NCI-H1092 treated with DMSO at 0.1 percent for 48 hours (cell line): ENCODE measurements around the gene ZMIZ2.
"Not testable (repeated sequence)": the region's sequence is repeated elsewhere in the genome, so short reads cannot be mapped to it uniquely, and the experiment has no call there.

Source experiments
- DNase-seq: peaks from one replicate; lab custom pipeline; 2025; lab: John Stamatoyannopoulos, UW

The ZMIZ2 gene

DNA sequence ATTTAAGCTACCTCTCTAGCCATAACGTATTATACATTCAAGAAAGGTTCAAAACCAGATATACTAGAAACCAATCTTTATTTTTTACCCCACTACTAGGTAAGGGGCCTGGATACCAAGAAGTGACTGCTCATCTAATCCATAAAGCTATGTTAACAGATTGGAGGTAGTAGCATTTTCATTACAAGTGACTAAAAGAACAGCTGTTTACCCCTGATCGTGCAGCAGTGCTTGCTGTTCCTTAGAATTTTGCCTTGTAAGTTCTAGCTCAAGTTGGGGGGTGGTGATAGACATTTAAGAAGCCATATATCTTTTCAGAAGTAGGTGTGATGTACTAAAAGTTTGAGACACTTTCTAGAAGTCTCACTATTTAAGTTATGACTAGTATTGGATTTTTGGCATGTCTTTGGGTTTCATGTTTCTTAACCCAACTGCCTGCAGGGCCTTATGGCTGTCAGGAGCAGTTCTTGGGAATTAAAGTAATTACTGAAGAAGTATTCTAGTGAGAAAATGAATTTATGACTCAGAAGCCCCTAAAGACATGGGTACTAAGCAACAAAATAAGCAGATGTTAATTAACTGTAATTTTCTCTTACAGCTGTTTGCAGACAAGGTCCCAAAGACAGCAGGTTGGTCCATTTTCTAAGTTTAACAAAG lies 50.1 kb downstream of the ZMIZ2 start:
- no peak for DNase-seq

DNA sequence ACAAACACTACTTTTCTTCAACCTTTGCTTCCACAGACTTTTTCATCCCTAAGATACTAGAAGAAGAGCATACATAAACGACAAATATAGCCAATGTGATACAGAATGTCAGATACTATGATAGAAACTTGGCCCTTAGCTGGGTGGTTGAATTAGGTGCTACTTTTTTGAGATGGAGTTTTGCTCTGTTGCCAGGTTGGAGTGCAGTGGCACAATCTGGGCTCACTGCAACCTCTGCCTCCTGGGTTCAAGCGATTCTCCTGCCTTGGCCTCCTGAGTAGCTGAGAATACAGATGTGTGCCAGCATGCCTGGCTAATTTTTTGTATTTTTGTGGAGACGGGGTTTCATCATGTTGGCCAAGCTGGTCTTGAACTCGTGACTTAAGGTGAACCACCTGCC lies 51.3 kb downstream of the ZMIZ2 start:
- DNase-seq = no peak

DNA sequence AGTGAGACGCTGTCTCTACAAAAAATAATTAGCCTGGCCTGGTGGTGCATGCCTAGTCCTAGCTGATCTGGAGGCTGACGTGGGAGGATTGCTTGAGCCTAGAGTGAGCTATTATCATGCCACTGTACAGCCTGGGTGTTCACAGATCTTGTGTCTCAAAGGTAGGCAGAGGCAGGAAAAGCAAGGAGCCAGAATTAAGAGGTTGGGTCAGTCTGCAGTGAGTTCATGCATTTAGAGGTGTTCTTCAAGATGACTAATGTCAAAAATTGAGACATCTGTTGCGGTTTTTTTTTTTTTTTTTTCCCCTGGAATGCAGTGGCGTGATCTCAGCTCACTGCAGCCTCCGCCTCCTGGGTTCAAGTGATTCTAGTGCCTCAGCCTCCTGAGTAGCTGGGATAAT lies 53.2 kb downstream of the ZMIZ2 start:
- DNase-seq = no peak

DNA sequence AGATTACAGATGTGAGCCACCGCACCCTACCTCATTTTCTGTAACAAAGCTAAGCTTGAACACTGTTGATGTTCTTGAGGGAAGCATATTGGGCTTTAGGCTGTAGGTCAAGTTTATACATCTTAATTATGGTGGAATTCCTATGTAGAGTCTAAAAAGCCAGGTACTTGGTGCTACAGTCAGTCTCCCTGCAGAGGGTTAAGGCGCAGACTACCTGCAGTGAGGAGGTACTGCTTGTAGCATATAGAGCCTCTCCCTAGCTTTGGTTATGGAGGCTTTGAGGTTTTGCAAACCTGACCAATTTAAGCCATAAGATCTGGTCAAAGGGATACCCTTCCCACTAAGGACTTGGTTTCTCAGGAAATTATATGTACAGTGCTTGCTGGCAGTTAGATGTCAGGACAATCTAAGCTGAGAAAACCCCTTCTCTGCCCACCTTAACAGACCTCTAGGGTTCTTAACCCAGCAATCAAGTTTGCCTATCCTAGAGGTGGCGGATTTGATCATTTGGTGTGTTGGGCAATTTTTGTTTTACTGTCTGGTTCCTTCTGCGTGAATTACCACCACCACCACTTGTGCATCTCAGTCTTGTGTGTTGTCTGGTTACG lies 53.9 kb downstream of the ZMIZ2 start:
- no peak for DNase-seq

DNA sequence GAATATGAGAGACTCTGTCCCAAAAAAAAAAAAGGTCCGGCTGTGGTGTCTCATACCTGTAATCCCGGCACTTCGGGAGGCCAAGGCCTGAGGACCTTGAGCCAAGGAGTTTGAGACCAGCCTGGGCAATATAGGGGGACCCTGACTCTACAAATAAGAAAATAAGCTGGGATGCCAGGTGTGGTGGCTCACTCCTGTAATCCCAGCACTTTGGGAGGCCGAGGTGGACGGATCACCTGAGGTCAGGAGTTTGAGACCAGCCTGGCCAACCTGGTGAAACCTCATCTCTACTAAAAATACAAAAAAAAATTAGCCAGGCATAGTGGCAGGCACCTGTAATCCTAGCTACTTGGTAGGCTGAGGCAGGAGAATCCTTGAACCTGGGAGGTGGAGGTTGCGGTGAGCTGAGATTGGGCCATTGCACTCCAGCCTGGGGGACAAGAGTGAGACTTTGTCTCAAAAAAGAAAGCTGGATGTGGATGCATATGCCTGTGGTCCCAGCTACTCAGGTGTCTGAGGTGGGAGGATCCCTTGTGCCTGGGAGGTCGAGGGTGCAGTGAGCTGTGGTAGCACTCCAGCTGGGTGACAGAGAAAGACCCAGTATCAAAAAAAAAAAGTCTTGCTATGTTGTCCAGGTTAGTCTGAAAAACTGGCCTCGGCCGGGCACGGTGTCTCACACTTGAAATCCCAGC lies 55.3 kb downstream of the ZMIZ2 start:
- DNase-seq = not testable (repeated sequence)

DNA sequence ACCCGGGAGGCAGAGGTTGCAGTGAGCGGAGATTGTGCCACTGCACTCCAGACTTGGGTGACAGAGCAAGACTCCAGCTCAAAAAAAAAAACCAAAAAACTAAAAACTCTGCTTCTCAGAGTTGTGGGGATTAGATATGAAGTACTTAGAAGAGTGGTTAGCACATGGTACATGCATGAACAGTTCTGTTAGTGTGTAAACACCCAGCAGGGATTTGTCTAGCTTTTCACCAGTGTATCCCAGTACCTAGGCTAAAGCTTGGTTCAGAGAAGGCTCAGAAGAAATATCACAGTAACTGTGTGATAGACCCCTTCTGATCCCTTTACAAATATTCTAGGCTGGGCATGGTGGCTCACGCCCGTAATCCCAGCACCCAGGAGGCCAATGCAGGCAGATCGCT lies 57.3 kb downstream of the ZMIZ2 start:
- no peak for DNase-seq

DNA sequence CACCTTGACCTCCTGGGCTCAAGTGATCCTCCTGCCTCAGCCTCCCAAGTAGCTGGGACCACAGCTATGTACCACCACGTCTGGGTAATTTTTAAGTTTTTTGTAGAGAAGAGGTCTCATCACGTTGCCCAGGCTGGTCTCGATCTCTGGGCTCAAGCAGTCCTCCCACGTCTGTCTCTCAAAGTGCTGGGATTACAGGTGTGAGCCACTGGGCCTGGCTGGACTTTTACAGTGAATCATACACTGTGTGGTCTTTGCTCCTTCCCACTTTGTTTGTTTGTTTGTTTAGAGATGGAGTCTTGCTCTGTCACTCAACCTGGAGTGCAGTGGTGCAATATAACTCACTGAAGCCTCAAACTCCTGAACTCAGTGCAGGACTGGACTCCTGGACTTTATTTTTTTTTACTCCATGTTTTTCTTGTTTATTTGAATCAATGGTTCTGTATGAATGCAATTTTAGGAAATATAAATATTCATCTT lies 60.3 kb downstream of the ZMIZ2 start:
- DNase-seq = no peak

DNA sequence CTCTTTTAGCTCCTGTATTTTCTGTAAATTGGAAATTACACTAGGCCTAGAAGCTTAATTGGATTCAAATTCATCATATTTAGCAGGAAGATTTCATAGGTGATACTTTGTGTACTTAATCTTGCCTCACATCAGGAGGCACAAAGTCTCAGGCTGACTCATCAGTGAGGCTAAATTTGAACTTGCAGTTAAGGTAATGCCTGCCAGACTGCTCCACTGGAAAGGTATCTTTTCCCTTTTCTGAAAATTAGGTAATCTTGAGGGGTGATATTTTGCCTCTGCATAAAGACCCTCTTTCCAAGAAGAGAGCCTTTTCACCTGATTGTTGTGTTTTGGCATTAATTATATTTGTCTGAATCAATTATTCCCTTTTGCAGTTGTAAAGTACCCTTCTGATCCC lies 62.4 kb downstream of the ZMIZ2 start:
- DNase-seq = no peak

DNA sequence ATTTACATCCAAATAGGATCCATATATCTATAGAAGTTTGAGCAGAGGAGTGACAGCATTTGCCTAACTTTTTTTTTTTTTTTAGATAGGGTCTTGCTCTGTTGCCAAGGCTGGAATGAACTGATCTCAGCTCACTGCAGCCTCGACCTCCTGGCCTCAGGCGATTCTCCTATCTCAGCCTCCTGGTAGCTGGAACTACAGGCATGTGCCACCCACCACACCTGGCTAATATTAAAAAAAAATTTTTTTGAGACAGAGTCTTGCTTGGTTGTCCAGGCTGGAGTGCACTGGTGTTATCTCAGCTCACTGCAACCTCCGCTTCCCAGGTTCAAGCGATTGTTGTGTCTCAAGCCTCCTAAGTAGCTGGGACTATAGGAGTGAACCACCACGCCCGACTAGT lies 62.9 kb downstream of the ZMIZ2 start:
- no peak for DNase-seq

DNA sequence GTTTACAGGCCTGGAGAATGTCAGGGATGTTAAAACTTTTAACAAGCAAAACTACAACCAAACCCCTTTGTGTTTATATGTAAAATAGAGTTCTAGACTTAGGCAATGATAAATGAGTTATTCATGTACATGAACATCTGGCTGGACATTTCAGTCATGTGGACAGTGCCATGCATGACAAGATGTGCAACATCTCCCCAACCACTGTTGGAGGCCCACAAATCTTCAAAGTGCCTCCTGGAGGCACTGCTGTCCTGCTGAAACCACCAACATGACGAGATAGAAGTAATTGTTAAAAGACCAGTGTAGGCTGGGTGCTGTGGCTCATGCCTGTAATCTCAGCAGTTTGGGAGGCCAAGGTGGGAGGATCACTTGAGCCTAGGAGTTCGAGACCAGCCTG lies 66.3 kb downstream of the ZMIZ2 start:
- no peak for DNase-seq

DNA sequence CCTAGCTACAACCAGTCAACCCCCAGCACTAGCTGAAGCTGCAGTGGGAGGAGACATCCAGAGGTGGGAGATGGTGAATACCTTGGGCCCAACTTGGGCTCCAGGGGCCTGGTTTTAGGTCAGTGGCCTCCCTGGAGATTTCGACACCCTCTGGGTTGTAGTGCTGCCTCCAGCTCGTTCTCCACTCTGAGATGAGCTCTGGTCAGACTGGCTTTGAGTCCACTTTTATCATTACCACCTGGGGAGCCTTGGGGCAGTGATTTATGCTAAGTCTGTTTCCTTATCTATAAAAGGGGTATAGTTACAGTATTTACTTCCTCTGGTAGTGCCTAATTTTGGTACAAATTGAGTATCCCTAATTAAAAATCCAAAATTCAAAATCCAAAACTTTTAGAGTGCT lies 70.6 kb downstream of the ZMIZ2 start:
- no peak for DNase-seq
